Endothelial cell of umbilical vein (primary cell): Measurements from ENCODE around the gene DSP.

ENCODE experiments used
- CTCF ChIP-seq, 2 donors: IDR thresholded peaks; 1 replicate in 1 of 2; 2 replicates in 1 of 2; pipeline ENCODE4 v1.5.1; 2011; ENCODE audit warnings: low read length in 2 of 2, mild to moderate bottlenecking in 2 of 2, moderate library complexity in 2 of 2, control low read depth in 1 of 2, inconsistent platforms in 1 of 2, low read depth in 1 of 2; ENCODE audit not compliant: insufficient read depth in 1 of 2; ENCODE audit errors: extremely low read depth in 1 of 2
- EZH2 ChIP-seq: IDR thresholded peaks from 2 replicates; pipeline ENCODE4 v1.6.1; 2012; ENCODE audit warnings: borderline replicate concordance, low read depth, mild to moderate bottlenecking, moderate library complexity, low read length, inconsistent platforms; ENCODE audit not compliant: severe bottlenecking
- JUN ChIP-seq: IDR thresholded peaks from 2 replicates; pipeline ENCODE4 v1.6.1; 2011; ENCODE audit warnings: borderline replicate concordance, low read depth; ENCODE audit not compliant: insufficient read length, insufficient read depth
- MAX ChIP-seq: IDR thresholded peaks from 2 replicates; pipeline ENCODE4 v1.6.1; 2011; ENCODE audit not compliant: insufficient read depth, insufficient read length
- MYC ChIP-seq: IDR thresholded peaks from one replicate; pipeline ENCODE4 v1.6.1; 2011; ENCODE audit warnings: mild to moderate bottlenecking, low read depth, low read length
- POLR2A ChIP-seq: IDR thresholded peaks from 2 replicates; pipeline ENCODE4 v1.6.1; 2012; ENCODE audit warnings: low read depth, mild to moderate bottlenecking, control low read depth, low read length

GRCh38 chr6:7505189-7505699 is 36.2 kb upstream of the DSP start:
- no peak for TF ChIP-seq MYC
- no peak for TF ChIP-seq CTCF (IDR thresholded peaks at IDR 0.05; ENCODE audit: extremely low read depth in 1 of 2, insufficient read depth in 1 of 2, low read depth in 1 of 2, low read length in 2 of 2)
- no peak for TF ChIP-seq JUN
- no peak for TF ChIP-seq EZH2
- no peak for TF ChIP-seq MAX
- TF ChIP-seq POLR2A = no peak
